ENCODE data around the gene PPM1L. TPM values are rescaled to one million over a fixed set of nuclear protein-coding genes. Genes with fewer than 3 reads are reported as not detected.

The PPM1L gene
- total RNA-seq, 1 donor from 2014 or later, result 14.2 TPM

DNA sequence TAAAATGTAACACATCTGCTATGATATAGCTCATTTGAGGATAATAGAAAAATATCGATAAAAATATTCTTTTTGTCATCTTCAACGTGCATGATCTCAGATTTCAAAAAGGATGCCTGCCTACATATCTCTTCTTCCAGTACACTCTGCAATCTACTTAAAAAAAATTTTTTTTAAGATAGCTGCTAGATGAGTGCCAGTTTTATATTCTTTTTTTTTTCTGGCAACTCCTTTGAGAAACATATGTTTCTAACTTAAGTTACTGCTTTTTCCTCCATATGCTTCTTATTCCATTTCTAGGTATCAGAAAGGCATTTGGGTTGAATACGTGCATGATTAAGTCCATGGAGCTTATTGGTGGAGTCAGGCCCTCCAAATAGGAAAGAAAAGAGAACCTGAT is 160.4 kb downstream of the PPM1L start:
- Histone ChIP-seq H3K27ac (no peak overlapping the region), H3K4me3 (no peak overlapping the region), H3K36me3 (no peaks in the 10 kb centered on the region), H3K4me1 (no peaks in the 10 kb centered on the region), H3K9me3 (no peaks in the 10 kb centered on the region), H3K27me3 (no peaks in the 10 kb centered on the region)
- intact Hi-C loops (cut with DNase I), result no loop called here
- DNase-seq (ENCODE audit: extremely low spot score in 2 of 2), result no peak
- TF ChIP-seq POLR2AphosphoS5 (IDR thresholded peaks at IDR 0.05; ENCODE audit: insufficient read depth in 1 of 2, low read depth in 1 of 2), result no peak
- TF ChIP-seq, protein P1, sequence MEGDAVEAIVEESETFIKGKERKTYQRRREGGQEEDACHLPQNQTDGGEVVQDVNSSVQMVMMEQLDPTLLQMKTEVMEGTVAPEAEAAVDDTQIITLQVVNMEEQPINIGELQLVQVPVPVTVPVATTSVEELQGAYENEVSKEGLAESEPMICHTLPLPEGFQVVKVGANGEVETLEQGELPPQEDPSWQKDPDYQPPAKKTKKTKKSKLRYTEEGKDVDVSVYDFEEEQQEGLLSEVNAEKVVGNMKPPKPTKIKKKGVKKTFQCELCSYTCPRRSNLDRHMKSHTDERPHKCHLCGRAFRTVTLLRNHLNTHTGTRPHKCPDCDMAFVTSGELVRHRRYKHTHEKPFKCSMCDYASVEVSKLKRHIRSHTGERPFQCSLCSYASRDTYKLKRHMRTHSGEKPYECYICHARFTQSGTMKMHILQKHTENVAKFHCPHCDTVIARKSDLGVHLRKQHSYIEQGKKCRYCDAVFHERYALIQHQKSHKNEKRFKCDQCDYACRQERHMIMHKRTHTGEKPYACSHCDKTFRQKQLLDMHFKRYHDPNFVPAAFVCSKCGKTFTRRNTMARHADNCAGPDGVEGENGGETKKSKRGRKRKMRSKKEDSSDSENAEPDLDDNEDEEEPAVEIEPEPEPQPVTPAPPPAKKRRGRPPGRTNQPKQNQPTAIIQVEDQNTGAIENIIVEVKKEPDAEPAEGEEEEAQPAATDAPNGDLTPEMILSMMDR (IDR thresholded peaks at IDR 0.05), result no peak
- no peak for TF ChIP-seq POLR2A (IDR thresholded peaks at IDR 0.05)

- no peaks in the 10 kb centered on the region for H3K27me3 ChIP-seq
- no peaks in the 10 kb centered on the region for H3K36me3 ChIP-seq
- intact Hi-C loops (cut with DNase I), result no loop called here
- TF ChIP-seq POLR2A (IDR thresholded peaks at IDR 0.05) (no peak), POLR2AphosphoS5 (IDR thresholded peaks at IDR 0.05; ENCODE audit: insufficient read depth in 1 of 2, low read depth in 1 of 2) (no peak)
- TF ChIP-seq, protein P1 (IDR thresholded peaks at IDR 0.05), result no peak
- no peaks in the 10 kb centered on the region for H3K9me3 ChIP-seq
- no peak overlapping the region for H3K4me3 ChIP-seq
- H3K4me1 ChIP-seq, result no peaks in the 10 kb centered on the region
- no peak overlapping the region for H3K27ac ChIP-seq
- no peak for DNase-seq (ENCODE audit: extremely low spot score in 2 of 2)
Observed at GRCh38 chr3:160919942-160920341, 163.9 kb downstream of the PPM1L start.

- no peaks in the 10 kb centered on the region for H3K27me3 ChIP-seq
- no peak for DNase-seq (ENCODE audit: extremely low spot score in 2 of 2)
- no peaks in the 10 kb centered on the region for H3K36me3 ChIP-seq
- no peak overlapping the region for H3K4me3 ChIP-seq
- no peaks in the 10 kb centered on the region for H3K9me3 ChIP-seq
- no peak overlapping the region for H3K27ac ChIP-seq
- intact Hi-C loops (cut with DNase I), result no loop called here
- no peaks in the 10 kb centered on the region for H3K4me1 ChIP-seq
- no peak for TF ChIP-seq POLR2AphosphoS5 (IDR thresholded peaks at IDR 0.05; ENCODE audit: insufficient read depth in 1 of 2, low read depth in 1 of 2)
- TF ChIP-seq, protein P1 (IDR thresholded peaks at IDR 0.05), result peak in 2 of 3 experiments; percentile 61 to 63
Observed at GRCh38 chr3:160921020-160921635, 165.1 kb downstream of the PPM1L start.

GRCh38 chr3:160924776-160925175 is 168.7 kb downstream of the PPM1L start:
- no peaks in the 10 kb centered on the region for H3K36me3 ChIP-seq
- intact Hi-C loops (cut with DNase I), result no loop called here
- peaks cover 6% of the 10 kb centered on the region for H3K4me1 ChIP-seq
- H3K27me3 ChIP-seq, result no peaks in the 10 kb centered on the region
- no peak overlapping the region for H3K27ac ChIP-seq
- H3K9me3 ChIP-seq, result no peaks in the 10 kb centered on the region
- no peak overlapping the region for H3K4me3 ChIP-seq
- TF ChIP-seq, protein P1 (IDR thresholded peaks at IDR 0.05), result no peak
- TF ChIP-seq POLR2AphosphoS5 (IDR thresholded peaks at IDR 0.05; ENCODE audit: insufficient read depth in 1 of 2, low read depth in 1 of 2), result no peak
- TF ChIP-seq POLR2A (IDR thresholded peaks at IDR 0.05), result no peak
- DNase-seq (ENCODE audit: extremely low spot score in 2 of 2), result no peak

- intact Hi-C loops (cut with DNase I), result no loop called here
- Histone ChIP-seq H3K9me3 (no peaks in the 10 kb centered on the region), H3K4me1 (peaks cover 6% of the 10 kb centered on the region), H3K36me3 (no peaks in the 10 kb centered on the region), H3K4me3 (no peak overlapping the region), H3K27me3 (no peaks in the 10 kb centered on the region), H3K27ac (no peak overlapping the region)
- no peak for TF ChIP-seq POLR2A (IDR thresholded peaks at IDR 0.05)
- TF ChIP-seq POLR2AphosphoS5 (IDR thresholded peaks at IDR 0.05; ENCODE audit: insufficient read depth in 1 of 2, low read depth in 1 of 2), result no peak
- TF ChIP-seq, protein P1 (IDR thresholded peaks at IDR 0.05), result no peak
- DNase-seq (ENCODE audit: extremely low spot score in 2 of 2), result no peak
Observed at GRCh38 chr3:160927620-160928019, 171.6 kb downstream of the PPM1L start.

Data from vagina (tissue), 2 donors.